Neural cell (in vitro differentiated cells): ENCODE measurements around the gene HLA-DMA.

Experiments used
- EP300 ChIP-seq: fragments of 450-650 bp; conservative IDR thresholded peaks from 2 replicates; pipeline ENCODE4 v1.6.1; 2014; ENCODE audit warnings: antibody characterized with exemption, mild to moderate bottlenecking, moderate library complexity; ENCODE audit not compliant: poor library complexity, severe bottlenecking
- EZH2 ChIP-seq: fragments of 200-600, 300-800 bp; shearing (Covaris generic), sonication (generic); IDR thresholded peaks from 2 replicates; pipeline ENCODE4 v1.6.1; 2014; ENCODE audit warnings: antibody characterized with exemption, low read length, borderline replicate concordance, mild to moderate bottlenecking; ENCODE audit not compliant: insufficient read depth, poor library complexity, severe bottlenecking
- POLR2AphosphoS5 ChIP-seq: IDR thresholded peaks from 2 replicates; pipeline ENCODE4 v1.6.1; 2012
- RAD21 ChIP-seq: fragments of 450-650 bp; conservative IDR thresholded peaks from 2 replicates; pipeline ENCODE4 v1.6.1; 2014; ENCODE audit warnings: antibody characterized with exemption, mild to moderate bottlenecking, moderate library complexity
- REST ChIP-seq: IDR thresholded peaks from 2 replicates; pipeline ENCODE4 v1.6.1; 2012; ENCODE audit warnings: borderline replicate concordance
- SMC3 ChIP-seq: fragments of 450-650 bp; conservative IDR thresholded peaks from 2 replicates; pipeline ENCODE4 v1.6.1; 2014; ENCODE audit warnings: antibody characterized with exemption, mild to moderate bottlenecking, moderate library complexity; ENCODE audit not compliant: poor library complexity
- TAF1 ChIP-seq: IDR thresholded peaks from 2 replicates; pipeline ENCODE4 v1.6.1; 2012; ENCODE audit warnings: low read depth
- TF ChIP-seq, protein P1 (sequence below): fragments of 450-650 bp; IDR thresholded peaks from 2 replicates; pipeline ENCODE4 v1.5.1; 2014; ENCODE audit warnings: antibody characterized with exemption, mild to moderate bottlenecking, moderate library complexity; ENCODE audit not compliant: poor library complexity, severe bottlenecking

GRCh38 chr6:32935551-32936238 lies 17.2 kb downstream of the HLA-DMA start:
- TF ChIP-seq EZH2 (no peak), POLR2AphosphoS5 (no peak), RAD21 (no peak), EP300 (no peak), REST (no peak), SMC3 (no peak), TAF1 (no peak)
- TF ChIP-seq, protein P1, sequence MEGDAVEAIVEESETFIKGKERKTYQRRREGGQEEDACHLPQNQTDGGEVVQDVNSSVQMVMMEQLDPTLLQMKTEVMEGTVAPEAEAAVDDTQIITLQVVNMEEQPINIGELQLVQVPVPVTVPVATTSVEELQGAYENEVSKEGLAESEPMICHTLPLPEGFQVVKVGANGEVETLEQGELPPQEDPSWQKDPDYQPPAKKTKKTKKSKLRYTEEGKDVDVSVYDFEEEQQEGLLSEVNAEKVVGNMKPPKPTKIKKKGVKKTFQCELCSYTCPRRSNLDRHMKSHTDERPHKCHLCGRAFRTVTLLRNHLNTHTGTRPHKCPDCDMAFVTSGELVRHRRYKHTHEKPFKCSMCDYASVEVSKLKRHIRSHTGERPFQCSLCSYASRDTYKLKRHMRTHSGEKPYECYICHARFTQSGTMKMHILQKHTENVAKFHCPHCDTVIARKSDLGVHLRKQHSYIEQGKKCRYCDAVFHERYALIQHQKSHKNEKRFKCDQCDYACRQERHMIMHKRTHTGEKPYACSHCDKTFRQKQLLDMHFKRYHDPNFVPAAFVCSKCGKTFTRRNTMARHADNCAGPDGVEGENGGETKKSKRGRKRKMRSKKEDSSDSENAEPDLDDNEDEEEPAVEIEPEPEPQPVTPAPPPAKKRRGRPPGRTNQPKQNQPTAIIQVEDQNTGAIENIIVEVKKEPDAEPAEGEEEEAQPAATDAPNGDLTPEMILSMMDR = no peak
